HG02981 (cell line): ENCODE measurements around the gene WDR62.

Experiments
- ATAC-seq: cut with Tn5 transposase; IDR thresholded peaks from one replicate; pipeline ENCODE4 v1.9.1; 2021; ENCODE audit warnings: mild to moderate bottlenecking, moderate library complexity; ENCODE audit not compliant: unreplicated experiment

The WDR62 gene

DNA sequence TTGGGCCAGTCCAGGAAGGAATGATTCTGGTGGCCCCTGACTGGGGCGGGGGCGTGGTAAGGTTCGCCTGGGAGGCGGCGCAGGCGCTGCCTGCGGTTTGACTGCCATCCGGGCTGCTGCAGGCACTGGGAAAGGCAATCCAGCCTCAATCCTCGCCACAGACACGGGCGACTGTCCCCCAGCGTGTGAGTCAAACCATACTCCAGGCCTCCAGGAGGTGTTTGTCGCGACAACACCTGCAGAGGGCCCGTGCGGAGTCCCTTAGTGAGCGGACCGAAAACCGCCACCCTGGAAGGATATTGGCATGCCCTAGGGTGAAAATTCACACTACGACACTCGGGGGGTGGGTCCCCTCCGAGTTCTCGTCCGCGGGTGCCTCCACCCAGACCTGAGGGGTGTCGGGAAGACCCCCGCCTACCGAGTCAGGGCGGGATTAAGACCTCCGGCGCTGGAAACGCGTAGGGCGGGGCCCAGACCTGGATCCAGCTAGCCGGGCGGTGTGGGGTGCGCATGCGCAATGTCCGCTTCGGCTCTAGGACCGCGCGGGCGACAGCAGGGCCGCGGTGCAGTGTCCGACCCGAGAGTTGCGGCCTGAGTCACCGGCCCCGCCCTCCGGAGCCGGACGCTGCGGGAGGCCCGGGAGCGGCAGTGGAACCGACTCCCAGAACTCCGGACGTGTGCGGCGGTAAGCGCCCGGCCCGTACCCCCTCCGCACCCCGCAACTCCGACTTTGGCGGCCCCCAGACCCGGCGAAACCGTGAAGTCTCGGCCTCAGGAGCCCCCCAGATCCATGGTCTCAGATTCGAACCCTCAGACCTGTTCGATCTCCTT, 85.0 kb downstream of the WDR62 start, which contains the start of gene CAPNS1:
TSS of gene CAPNS1 (plus strand) at position 594 of the 831 bp plus-strand sequence. CDS start 946 bp downstream, outside the sequence.
- ATAC-seq: peak; percentile 66

- ATAC-seq: peak; percentile 2
Observed at GRCh38 chr19:36140304-36141038, 85.8 kb downstream of the WDR62 start.

DNA sequence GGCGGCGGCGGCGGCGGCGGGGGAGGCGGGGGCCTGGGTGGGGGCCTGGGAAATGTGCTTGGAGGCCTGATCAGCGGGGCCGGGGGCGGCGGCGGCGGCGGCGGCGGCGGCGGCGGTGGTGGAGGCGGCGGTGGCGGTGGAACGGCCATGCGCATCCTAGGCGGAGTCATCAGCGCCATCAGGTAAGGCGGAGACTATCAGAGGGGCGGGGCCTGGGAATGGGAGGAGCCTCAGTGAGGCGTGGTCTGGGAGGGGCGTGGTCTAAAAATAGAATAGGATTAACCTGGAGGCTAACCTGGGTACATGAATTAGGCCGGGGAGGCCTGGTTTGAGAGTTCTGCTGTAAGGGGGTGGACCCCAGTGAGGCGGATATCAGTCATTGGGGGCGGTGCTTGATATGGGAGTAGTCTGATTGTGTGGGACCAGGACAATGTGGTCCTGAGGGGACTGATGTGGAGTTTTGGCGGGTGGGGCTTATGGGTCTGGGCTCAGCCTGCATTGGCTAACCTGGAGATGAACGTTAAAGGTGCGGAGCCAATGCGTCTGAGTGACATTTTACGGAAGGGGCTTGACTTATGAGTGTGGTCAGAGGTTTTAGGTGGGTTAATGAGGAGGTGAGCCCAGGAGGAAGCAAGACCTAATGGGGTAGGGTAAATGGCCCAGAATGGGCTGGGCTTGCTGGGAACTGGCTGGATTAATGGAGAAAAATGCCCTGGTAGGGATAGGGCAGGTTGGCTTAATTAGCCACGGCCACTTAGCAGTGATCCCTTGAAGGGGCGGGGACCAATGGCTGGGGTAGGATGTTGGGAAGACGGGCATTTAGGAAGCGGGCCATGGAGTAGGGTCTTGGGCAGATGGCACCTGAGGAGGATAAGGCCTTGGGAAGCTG, 86.6 kb downstream of the WDR62 start:
- peak; percentile 50 for ATAC-seq

- no peak for ATAC-seq
Observed at GRCh38 chr19:36142046-36142445, 87.3 kb downstream of the WDR62 start.

GRCh38 chr19:36142496-36142895, 87.8 kb downstream of the WDR62 start:
- no peak for ATAC-seq

- ATAC-seq: no peak
Observed at GRCh38 chr19:36144624-36145023, 89.9 kb downstream of the WDR62 start.

- no peak for ATAC-seq
Observed at GRCh38 chr19:36149673-36150406, 95.1 kb downstream of the WDR62 start.

GRCh38 chr19:36150586-36150985, 95.9 kb downstream of the WDR62 start:
- no peak for ATAC-seq

DNA sequence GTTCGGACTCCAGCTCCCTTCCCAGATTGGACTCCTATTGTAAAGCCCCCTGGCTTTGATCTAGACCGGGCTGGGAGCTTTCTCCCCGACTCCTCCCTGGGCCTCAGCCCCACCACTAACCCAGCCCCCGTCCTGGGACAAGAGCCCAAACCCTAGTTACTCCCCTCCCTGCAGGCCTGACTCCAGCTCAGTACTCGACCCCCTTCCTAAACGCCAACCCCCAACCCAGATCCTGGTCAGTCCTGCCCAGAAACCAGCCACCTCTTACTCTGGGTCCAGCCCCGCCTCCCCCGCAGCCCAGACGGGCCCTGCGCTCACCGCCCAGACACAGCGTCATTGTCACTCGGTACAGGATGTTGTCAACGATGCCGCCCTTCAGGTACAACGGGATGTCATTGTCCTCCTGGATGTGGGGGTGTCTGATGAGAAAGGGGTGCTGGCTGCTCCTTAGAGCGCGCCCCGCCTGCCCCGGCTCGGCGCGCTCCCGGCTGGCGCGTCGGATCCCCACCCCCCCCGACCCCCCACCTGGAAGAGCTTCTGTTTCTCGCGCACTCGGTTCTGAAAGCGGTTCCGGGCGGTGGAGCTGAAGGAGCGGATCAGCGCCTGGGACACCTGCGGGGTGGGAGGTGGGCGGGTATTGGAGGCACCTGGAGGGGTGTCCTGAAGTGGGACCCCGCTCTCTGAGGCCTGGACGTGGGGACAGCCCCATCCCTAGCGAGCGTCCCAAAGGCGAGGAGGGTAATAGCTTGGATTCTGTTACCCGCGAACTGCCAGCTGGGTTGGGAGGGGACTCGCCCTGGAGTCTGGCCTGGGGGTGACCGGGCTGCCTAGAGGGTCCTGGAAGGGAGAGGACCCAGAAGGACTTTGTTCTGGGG, 96.7 kb downstream of the WDR62 start:
- no peak for ATAC-seq

DNA sequence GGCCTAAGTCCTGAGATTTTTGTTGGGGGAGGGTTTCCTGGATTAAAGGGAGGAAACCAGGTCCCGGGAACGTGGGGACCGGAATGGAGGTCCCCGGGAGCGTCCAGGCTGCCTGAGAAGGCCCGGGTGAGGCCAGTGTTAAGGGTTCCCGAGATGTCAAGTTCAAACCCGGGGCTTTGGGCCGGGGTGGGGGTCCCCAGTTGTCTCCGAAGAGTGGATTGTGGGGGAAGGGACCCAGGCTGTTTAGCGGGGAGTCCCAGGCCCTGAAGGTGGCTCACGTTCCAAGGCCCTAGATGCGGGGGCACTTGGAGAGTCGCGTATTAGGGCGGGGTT, 97.3 kb downstream of the WDR62 start:
- ATAC-seq: no peak

GRCh38 chr19:36152352-36153091, 97.8 kb downstream of the WDR62 start, which contains the start of gene COX7A1:
TSS of gene COX7A1 (minus strand) at chr19:36152447. CDS start at chr19:36152407, 40 bp downstream.
- no peak for ATAC-seq

- no peak for ATAC-seq
Observed at GRCh38 chr19:36153126-36153525, 98.4 kb downstream of the WDR62 start.
